Glutamatergic neuron (in vitro differentiated cells): Measurements from ENCODE around the gene KCNE1. TPM values are rescaled to one million over a fixed set of nuclear protein-coding genes. Genes with fewer than 3 reads are reported as not detected.

ENCODE experiments used
- DNase-seq: peaks from one replicate; pipeline ENCODE4 v3.0.0; 2022
- H3K27ac Mint-ChIP-seq: one replicate; pipeline ENCODE4 v1.8.0; 2020; ENCODE audit warnings: mild to moderate bottlenecking, mixed read lengths, inconsistent platforms; ENCODE audit not compliant: unreplicated experiment
- H3K27me3 Mint-ChIP-seq: one replicate; pipeline ENCODE4 v1.8.0; 2020; ENCODE audit warnings: mild to moderate bottlenecking, moderate library complexity, mixed read lengths, inconsistent platforms; ENCODE audit not compliant: unreplicated experiment
- H3K36me3 Mint-ChIP-seq: one replicate; pipeline ENCODE4 v1.8.0; 2020; ENCODE audit warnings: mild to moderate bottlenecking, mixed read lengths, inconsistent platforms; ENCODE audit not compliant: unreplicated experiment
- H3K4me1 Mint-ChIP-seq: one replicate; pipeline ENCODE4 v1.8.0; 2020; ENCODE audit warnings: mild to moderate bottlenecking, low read depth, mixed read lengths, inconsistent platforms; ENCODE audit not compliant: unreplicated experiment
- H3K4me3 Mint-ChIP-seq: one replicate; pipeline ENCODE4 v1.8.0; 2020; ENCODE audit warnings: mild to moderate bottlenecking, mixed read lengths, inconsistent platforms; ENCODE audit not compliant: unreplicated experiment
- H3K9me3 Mint-ChIP-seq: one replicate; pipeline ENCODE4 v1.8.0; 2020; ENCODE audit warnings: mild to moderate bottlenecking, moderate library complexity, mixed read lengths, inconsistent platforms; ENCODE audit not compliant: unreplicated experiment
- total RNA-seq: library from RNA; stranded (reverse); fragmentation: NEBNext Ultra II Directional; extraction: Animal tissue kit (Norgen Biotek cat#: 25700); gene quantifications from one replicate; pipeline ENCODE4 v1.2.1, GENCODE V29; 2021; ENCODE audit not compliant: unreplicated experiment
- TF ChIP-seq, protein P1 (sequence below): fragments of 200-600 bp; sonication (generic); IDR thresholded peaks from one replicate; pipeline ENCODE4 v1.5.0; 2021; ENCODE audit not compliant: partially characterized antibody, unreplicated experiment

Gene KCNE1
- total RNA-seq, 1 donor from 2014 or later: 1.6 TPM

GRCh38 chr21:34510148-34511142 lies 1.6 kb downstream of the KCNE1 start:
- Mint-ChIP-seq H3K4me3 (no peak overlapping the region), H3K27me3 (peaks cover 6% of the 10 kb centered on the region)
- peak; percentile 56 for DNase-seq

DNA sequence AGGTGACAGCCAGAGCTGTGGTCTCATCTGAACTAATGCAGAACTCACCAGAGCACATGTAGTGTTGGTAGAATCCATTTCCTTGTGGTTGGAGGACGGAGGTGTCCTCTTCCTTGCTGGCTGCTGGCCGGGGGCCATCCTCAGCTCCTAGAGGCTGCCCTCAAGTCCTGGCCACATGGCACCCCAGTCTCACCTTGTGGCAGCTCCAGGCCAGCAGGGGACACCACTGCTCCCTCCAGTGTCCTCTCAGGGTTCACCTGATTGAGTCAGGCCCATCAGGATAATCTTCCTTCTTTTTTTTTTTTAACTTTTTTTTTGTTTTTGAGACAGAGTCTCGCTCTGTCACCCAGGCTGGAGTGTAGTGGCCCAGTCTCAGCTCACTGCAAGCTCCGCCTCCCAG lies 2.9 kb downstream of the KCNE1 start:
- peaks cover 6% of the 10 kb centered on the region for H3K27me3 Mint-ChIP-seq
- no peaks in the 10 kb centered on the region for H3K4me1 Mint-ChIP-seq
- H3K36me3 Mint-ChIP-seq: no peaks in the 10 kb centered on the region
- H3K9me3 Mint-ChIP-seq: no peaks in the 10 kb centered on the region
- H3K4me3 Mint-ChIP-seq: no peak overlapping the region
- no peak for DNase-seq
- no peak overlapping the region for H3K27ac Mint-ChIP-seq
- TF ChIP-seq, protein P1, sequence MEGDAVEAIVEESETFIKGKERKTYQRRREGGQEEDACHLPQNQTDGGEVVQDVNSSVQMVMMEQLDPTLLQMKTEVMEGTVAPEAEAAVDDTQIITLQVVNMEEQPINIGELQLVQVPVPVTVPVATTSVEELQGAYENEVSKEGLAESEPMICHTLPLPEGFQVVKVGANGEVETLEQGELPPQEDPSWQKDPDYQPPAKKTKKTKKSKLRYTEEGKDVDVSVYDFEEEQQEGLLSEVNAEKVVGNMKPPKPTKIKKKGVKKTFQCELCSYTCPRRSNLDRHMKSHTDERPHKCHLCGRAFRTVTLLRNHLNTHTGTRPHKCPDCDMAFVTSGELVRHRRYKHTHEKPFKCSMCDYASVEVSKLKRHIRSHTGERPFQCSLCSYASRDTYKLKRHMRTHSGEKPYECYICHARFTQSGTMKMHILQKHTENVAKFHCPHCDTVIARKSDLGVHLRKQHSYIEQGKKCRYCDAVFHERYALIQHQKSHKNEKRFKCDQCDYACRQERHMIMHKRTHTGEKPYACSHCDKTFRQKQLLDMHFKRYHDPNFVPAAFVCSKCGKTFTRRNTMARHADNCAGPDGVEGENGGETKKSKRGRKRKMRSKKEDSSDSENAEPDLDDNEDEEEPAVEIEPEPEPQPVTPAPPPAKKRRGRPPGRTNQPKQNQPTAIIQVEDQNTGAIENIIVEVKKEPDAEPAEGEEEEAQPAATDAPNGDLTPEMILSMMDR: no peak

More at GRCh38 chr21:34510148-34511142, 1.6 kb downstream of the KCNE1 start:
- TF ChIP-seq, protein P1: no peak
- H3K9me3 Mint-ChIP-seq: no peaks in the 10 kb centered on the region
- no peak overlapping the region for H3K27ac Mint-ChIP-seq
- H3K36me3 Mint-ChIP-seq: no peaks in the 10 kb centered on the region
- H3K4me1 Mint-ChIP-seq: no peaks in the 10 kb centered on the region

- Mint-ChIP-seq H3K27me3 (peaks cover 4% of the 10 kb centered on the region), H3K9me3 (no peaks in the 10 kb centered on the region), H3K27ac (no peak overlapping the region), H3K4me3 (no peak overlapping the region), H3K36me3 (no peaks in the 10 kb centered on the region), H3K4me1 (no peaks in the 10 kb centered on the region)
- TF ChIP-seq, protein P1: no peak
- no peak for DNase-seq
Observed at GRCh38 chr21:34504595-34504994, 7.4 kb downstream of the KCNE1 start.

- Mint-ChIP-seq H3K4me1 (no peaks in the 10 kb centered on the region), H3K4me3 (no peak overlapping the region), H3K36me3 (peaks cover 16% of the 10 kb centered on the region), H3K9me3 (peaks cover 6% of the 10 kb centered on the region), H3K27ac (no peak overlapping the region), H3K27me3 (peaks cover 4% of the 10 kb centered on the region)
- no peak for DNase-seq
- TF ChIP-seq, protein P1: no peak
Observed at GRCh38 chr21:34502480-34503106, 9.4 kb downstream of the KCNE1 start.
